Spleen (tissue), 11 donors: ENCODE results near the gene LIN7C. TPM values are rescaled to one million over a fixed set of nuclear protein-coding genes. Genes with fewer than 3 reads are reported as not detected.

Experiments
- DNase-seq: peaks from one replicate; pipeline ENCODE4 v3.0.0-alpha.2; 2020
- H3K27ac ChIP-seq, 8 donors: fragments of 200-600 bp; sonication (generic) in 7 of 8; 1 replicate in 4 of 8; 2 replicates in 4 of 8; pipeline versions ENCODE4 v1.5.0 to v1.8.0; 2016 to 2021; ENCODE audit warnings: inconsistent platforms in 4 of 8, mild to moderate bottlenecking in 4 of 8, moderate library complexity in 1 of 8
- H3K27me3 ChIP-seq, 7 donors: fragments of 200-600 bp; sonication (generic) in 6 of 7; replicated peaks in 1 of 7; 1 replicate in 4 of 7; 2 replicates in 3 of 7; pipeline versions ENCODE4 v1.5.0 to v1.8.0; 2016 to 2021; ENCODE audit warnings: inconsistent platforms in 3 of 7, mild to moderate bottlenecking in 1 of 7
- H3K36me3 ChIP-seq, 6 donors: fragments of 200-600 bp; sonication (generic) in 5 of 6; 1 replicate in 4 of 6; 2 replicates in 2 of 6; pipeline versions ENCODE4 v1.5.0 to v1.8.0; 2016 to 2021; ENCODE audit warnings: inconsistent platforms in 2 of 6
- H3K4me1 ChIP-seq, 6 donors: fragments of 200-600 bp; sonication (generic) in 5 of 6; 1 replicate in 3 of 6; 2 replicates in 3 of 6; pipeline versions ENCODE4 v1.5.0 to v1.8.0; 2016 to 2021; ENCODE audit warnings: inconsistent platforms in 3 of 6
- H3K4me3 ChIP-seq, 8 donors: fragments of 200-600 bp; sonication (generic) in 7 of 8; 1 replicate in 4 of 8; 2 replicates in 4 of 8; pipeline versions ENCODE4 v1.5.0 to v1.8.0; 2016 to 2021; ENCODE audit warnings: inconsistent platforms in 4 of 8, mild to moderate bottlenecking in 4 of 8, moderate library complexity in 2 of 8
- H3K9me3 ChIP-seq, 8 donors: fragments of 200-600 bp; sonication (generic) in 7 of 8; 1 replicate in 4 of 8; 2 replicates in 4 of 8; pipeline versions ENCODE4 v1.5.0 to v1.8.0; 2016 to 2021; ENCODE audit warnings: inconsistent platforms in 4 of 8
- CTCF ChIP-seq, 11 experiments: fragments of 200-600 bp in 7 of 11; fragments of 450-650 bp in 4 of 11; sonication (generic) in 4 of 11; IDR thresholded peaks in 8 of 11; conservative IDR thresholded peaks in 3 of 11; 1 replicate in 7 of 11; 2 replicates in 4 of 11; pipeline versions ENCODE4 v1.4.0 to v1.8.0; 2016 to 2021; ENCODE audit warnings: antibody characterized with exemption in 11 of 11, inconsistent platforms in 4 of 11, mild to moderate bottlenecking in 1 of 11
- POLR2A ChIP-seq, 3 donors: fragments of 450-650 bp; IDR thresholded peaks; one replicate each; pipeline ENCODE4 v1.5.1; 2017; ENCODE audit warnings: antibody characterized with exemption in 3 of 3, mild to moderate bottlenecking in 1 of 3
- POLR2AphosphoS5 ChIP-seq, 3 donors: sonication (generic); formaldehyde crosslinking; IDR thresholded peaks; one replicate each; pipeline ENCODE4 v1.5.1; 2017; ENCODE audit warnings: antibody characterized with exemption in 3 of 3
- WGBS, 5 donors: extraction: QIAGEN DNeasy Blood & Tissue Kit in 3 of 5; methylation state at CpG; one replicate each; pipeline versions ENCODE4 v1.1.5 to v1.1.7; 2013 to 2018; 5-methylcytosine and 5-hydroxymethylcytosine counted together
- intact Hi-C: fragments of 100-400 bp; cut with DNase I; formaldehyde crosslinking; loops from one replicate; pipeline ENCODE4 v1.15.0; 2023; ENCODE audit warnings: low total_unique reads
- polyA plus RNA-seq, 3 donors: library from polyadenylated mRNA; stranded (reverse); fragments of 200-250 nt; gene quantifications; one replicate each; pipeline ENCODE4 v1.2.1, GENCODE V29; 2013
- total RNA-seq, 7 donors: library from RNA; depleted of rRNA in 3 of 7; stranded (reverse); fragments of >200 nt in 3 of 7; fragmentation: NEBNext Ultra II Directional in 4 of 7; extraction: Animal tissue kit (Norgen Biotek cat#: 25700) in 4 of 7; gene quantifications; one replicate each; pipeline versions ENCODE4 v1.1.0 to v1.2.1, GENCODE V29; 2016 to 2021
- donor health status: healthy with polysubstance abuse.
- donor health status: DM: no; HTN: no; CAD: no; lungs with moderate emphysema.
- donor health status: DM: no; HTN: no; CAD: no.
- donor health status: Bipolar disorder and iron deficiency.
- donor health status: healthy.
- donor health status: DM: no; HTN: no; CAD: no.
- donor health status: DM: yes; HTN: yes; CAD: no.

The LIN7C gene
- total and polyA plus RNA-seq, 10 donors: 4.8 to 42.4 (median 30.5) TPM

- Histone ChIP-seq H3K36me3 (no peaks in the 10 kb centered on the region), H3K27ac (no peak overlapping the region), H3K27me3 (no peaks in the 10 kb centered on the region), H3K9me3 (no peaks in the 10 kb centered on the region), H3K4me3 (no peak overlapping the region), H3K4me1 (peaks cover 0 to 21% (median 8%) of the 10 kb centered on the region in 6 donors)
- WGBS, 5 donors: 64 to 74% (median 68%) methylated on average over 6 of the region's 6 CpGs
- DNase-seq: no peak
- TF ChIP-seq CTCF (IDR thresholded peaks at IDR 0.05 in 8 of 11, conservative IDR thresholded peaks at IDR 0.05 in 3 of 11) (no peak), POLR2A (IDR thresholded peaks at IDR 0.05) (no peak), POLR2AphosphoS5 (IDR thresholded peaks at IDR 0.05) (no peak)
- intact Hi-C loops: no loop called here
These were observed 47.4 kb downstream of the LIN7C start for GRCh38 chr11:27459191-27459590.

GRCh38 chr11:27458182-27458581 lies 48.4 kb downstream of the LIN7C start:
- Histone ChIP-seq H3K4me3 (no peak overlapping the region), H3K36me3 (no peaks in the 10 kb centered on the region), H3K9me3 (no peaks in the 10 kb centered on the region), H3K4me1 (peaks cover 0 to 12% (median 7%) of the 10 kb centered on the region in 6 donors), H3K27me3 (no peaks in the 10 kb centered on the region), H3K27ac (no peak overlapping the region)
- intact Hi-C loops: no loop called here
- no peak for DNase-seq
- no peak for TF ChIP-seq CTCF (IDR thresholded peaks at IDR 0.05 in 8 of 11, conservative IDR thresholded peaks at IDR 0.05 in 3 of 11)
- TF ChIP-seq POLR2A (IDR thresholded peaks at IDR 0.05): no peak
- TF ChIP-seq POLR2AphosphoS5 (IDR thresholded peaks at IDR 0.05): no peak
- WGBS, 5 donors: 93 to 100% (median 95%) methylated on average over 2 of the region's 2 CpGs

- Histone ChIP-seq H3K27me3 (no peaks in the 10 kb centered on the region), H3K4me1 (peaks cover 0 to under 1% (median 0%) of the 10 kb centered on the region in 6 donors), H3K27ac (no peak overlapping the region), H3K9me3 (no peaks in the 10 kb centered on the region), H3K36me3 (no peaks in the 10 kb centered on the region), H3K4me3 (no peak overlapping the region)
- TF ChIP-seq CTCF (IDR thresholded peaks at IDR 0.05 in 8 of 11, conservative IDR thresholded peaks at IDR 0.05 in 3 of 11): no peak
- no peak for TF ChIP-seq POLR2AphosphoS5 (IDR thresholded peaks at IDR 0.05)
- no peak for TF ChIP-seq POLR2A (IDR thresholded peaks at IDR 0.05)
- intact Hi-C loops: no loop called here
- no peak for DNase-seq
These were observed 49.7 kb downstream of the LIN7C start for GRCh38 chr11:27456795-27457329.

GRCh38 chr11:27456140-27456794 lies 50.3 kb downstream of the LIN7C start:
- Histone ChIP-seq H3K27me3 (no peaks in the 10 kb centered on the region), H3K27ac (no peak overlapping the region), H3K36me3 (no peaks in the 10 kb centered on the region), H3K4me3 (no peak overlapping the region), H3K9me3 (no peaks in the 10 kb centered on the region), H3K4me1 (no peaks in the 10 kb centered on the region)
- TF ChIP-seq POLR2AphosphoS5 (IDR thresholded peaks at IDR 0.05) (no peak), POLR2A (IDR thresholded peaks at IDR 0.05) (no peak), CTCF (IDR thresholded peaks at IDR 0.05 in 8 of 11, conservative IDR thresholded peaks at IDR 0.05 in 3 of 11) (no peak)
- intact Hi-C loops: no loop called here
- WGBS, 5 donors: 61 to 81% (median 77%) methylated on average over 2 of the region's 2 CpGs
- DNase-seq: no peak
